GM19239 (cell line): ENCODE results near the gene OTUB2.

ENCODE experiments used
- DNase-seq: peaks from one replicate; pipeline ENCODE4 v3.0.0; 2011; ENCODE audit warnings: low spot score; ENCODE audit not compliant: insufficient read length
- FAIRE-seq: peaks from 2 replicates; lab custom pipeline; 2011; peaks lifted over from hg19 to GRCh38; lab: Jason Lieb, UNC

The OTUB2 gene

DNA sequence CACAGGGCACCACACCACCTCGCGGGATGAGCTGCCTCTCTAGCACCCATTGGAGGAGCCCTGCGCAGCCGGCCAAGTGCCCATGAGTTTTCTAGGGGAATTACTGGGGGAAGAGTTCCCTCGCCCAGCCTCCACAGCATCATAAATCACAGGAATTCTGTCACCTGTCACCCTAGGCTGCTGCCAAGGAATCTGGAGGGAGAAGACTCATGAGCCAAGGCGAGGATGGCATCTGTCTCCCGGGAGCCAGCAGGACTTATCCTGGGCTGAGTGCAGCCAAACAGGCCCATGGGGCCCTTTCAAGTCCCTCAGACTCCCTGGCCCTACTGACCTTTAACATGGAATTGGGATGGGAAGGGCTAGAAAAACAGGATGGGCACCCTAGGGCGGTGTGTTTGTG lies 7.8 kb upstream of the OTUB2 start:
- FAIRE-seq (no peak), DNase-seq (no peak)

DNA sequence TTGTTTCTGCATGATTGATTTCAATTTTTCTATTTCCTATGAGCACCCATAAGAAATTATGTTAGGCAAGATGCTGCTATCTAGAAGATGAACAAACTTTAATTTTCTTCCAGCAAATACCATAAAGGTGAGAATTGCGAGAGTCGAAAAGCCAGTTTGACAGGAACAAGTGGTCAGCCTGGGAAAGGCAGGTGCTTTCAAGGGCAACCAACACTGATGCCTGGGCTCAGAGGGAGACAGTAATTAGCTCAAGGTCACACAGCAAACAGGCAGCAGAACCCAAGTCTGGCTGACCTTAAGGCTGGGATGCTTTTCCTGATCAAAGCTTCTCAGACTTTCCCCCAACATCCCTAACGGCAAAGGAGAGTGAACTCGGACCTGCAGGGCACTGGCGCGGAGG lies 6.8 kb upstream of the OTUB2 start:
- FAIRE-seq = no peak
- DNase-seq = no peak

DNA sequence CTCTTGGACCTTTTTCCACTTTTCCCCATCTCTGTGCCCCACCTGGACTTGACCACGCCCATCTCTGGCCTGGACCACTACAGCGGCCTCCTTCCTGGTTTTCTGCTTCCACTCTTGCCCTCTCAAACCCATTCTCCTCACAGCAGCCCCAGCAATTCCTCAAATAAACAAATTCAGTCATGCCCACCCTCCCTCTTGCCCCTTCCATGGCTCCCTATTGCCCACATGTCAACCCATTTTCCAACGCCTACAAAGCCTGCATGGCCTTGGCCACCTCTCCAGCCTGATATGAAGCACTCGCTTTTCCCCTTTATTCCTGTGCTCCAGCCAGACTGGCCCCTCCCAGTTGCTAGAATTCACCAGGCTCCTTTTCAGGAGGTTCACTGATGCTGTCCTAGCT lies 5.9 kb upstream of the OTUB2 start:
- DNase-seq = no peak
- no peak for FAIRE-seq

DNA sequence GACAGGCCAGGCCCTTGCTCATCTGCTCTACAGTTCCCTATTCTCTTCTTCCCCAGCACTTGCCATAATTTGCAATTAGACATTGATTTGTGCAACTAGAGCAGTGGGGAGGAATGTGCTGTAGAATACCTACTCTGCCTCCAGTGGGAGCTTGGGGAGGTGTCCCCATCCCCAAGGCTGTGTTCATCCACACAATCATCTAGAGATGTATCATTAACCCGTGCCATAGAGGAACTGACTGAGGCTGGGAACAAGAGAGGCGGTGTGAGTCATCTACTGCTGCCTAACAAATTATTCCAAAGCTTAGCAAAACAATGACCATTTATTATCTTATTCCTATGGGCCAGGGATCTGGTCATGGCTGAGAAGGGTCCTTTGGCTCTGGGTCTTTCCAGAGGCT lies 5.1 kb upstream of the OTUB2 start:
- FAIRE-seq (no peak), DNase-seq (no peak)

DNA sequence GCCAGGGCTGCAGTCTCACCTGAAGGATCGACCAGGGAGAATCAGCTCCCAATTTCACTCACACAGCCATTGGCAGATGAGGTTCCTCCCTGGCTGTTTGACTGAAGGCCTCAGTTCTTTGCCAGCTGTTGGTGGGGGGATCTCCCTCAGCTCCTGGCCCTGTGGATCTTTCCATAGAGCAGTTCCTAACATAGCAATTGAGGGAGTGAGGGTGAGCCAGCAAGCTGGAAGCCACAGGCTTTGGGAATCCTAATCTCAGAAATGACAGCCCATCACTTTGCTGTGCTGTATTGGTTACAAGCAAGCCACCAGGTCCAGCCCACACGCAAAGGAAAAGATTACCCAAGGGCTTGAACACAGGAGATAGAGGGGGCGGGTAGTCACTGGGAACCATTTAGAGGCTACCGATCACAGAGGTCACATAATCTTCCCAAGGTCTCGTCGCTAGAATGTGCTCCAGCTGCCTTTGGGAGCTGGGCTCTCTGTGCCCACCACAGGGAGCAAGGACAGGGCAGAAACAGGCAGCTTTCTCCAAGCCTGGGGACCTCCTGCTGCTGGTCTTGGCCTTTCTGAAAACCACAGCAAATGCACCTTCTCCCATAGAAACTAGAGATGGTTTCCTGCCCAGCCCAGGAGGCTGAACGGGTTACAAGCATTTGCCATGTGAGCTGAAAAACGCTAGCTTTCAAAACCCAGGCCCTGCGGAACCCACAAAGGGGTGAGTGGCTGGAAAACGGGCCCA lies 4.6 kb upstream of the OTUB2 start:
- DNase-seq (no peak), FAIRE-seq (peak; percentile 14)

DNA sequence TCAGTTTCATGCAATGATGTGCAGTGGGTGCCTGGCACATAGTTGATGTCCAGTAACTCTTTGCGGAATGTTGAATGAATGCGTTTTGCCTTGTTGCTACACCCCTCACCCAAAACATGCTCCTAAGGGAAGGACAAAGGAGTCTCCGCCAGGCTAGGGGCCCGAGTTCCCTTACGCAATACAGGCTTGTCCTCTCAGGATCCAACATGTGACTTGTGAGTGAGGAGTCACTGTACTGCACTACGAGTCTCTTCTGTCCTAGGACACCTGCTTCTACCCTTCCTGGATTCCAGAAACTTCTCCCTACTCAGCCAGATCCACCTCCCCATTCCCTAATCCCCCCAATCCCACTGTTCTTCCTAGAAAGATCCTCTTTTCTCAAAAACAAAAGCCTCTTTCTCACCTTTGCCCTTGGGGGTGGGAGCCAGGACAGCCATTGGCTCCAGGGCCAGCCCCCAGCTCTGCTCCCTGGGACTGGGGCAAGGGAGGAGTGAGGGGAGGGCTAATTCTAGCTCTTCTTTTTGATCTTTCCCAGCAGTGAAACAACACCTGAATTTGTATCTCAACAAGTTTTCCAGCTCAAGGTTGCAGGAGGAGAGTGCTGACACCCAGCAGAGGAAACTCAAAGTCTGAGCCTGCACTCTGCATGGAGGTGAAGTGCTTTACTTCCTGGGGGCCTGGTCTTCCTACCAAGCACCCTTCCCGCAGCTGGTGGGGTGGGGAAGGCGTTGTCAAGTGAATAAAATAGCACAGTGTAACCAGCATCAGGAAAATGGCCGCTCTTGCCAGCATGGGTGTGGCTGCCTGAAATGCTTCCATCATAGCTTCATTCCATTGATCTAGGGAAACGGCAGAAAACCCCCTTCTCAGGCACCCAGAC lies 3.4 kb upstream of the OTUB2 start:
- FAIRE-seq (no peak), DNase-seq (no peak)

DNA sequence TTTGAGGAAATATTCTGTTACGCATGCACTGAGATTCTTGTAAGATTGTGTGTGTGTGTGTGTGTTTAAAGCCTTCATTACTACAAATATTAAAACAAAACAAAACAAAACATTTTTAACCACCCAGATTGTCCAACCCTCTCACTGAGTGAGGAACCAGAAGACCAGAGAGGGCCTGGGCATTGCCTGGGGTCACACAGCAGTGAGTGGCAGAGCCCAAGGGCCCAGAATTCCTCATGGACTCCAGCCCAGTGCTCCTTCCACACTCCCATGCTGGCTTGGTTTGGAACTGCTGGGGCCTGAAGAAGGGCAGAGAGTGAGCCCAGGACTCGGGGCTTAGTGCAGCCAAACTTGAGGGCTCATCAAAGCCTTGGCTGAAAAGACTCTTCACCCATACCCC lies 1.6 kb upstream of the OTUB2 start:
- FAIRE-seq (no peak), DNase-seq (no peak)

DNA sequence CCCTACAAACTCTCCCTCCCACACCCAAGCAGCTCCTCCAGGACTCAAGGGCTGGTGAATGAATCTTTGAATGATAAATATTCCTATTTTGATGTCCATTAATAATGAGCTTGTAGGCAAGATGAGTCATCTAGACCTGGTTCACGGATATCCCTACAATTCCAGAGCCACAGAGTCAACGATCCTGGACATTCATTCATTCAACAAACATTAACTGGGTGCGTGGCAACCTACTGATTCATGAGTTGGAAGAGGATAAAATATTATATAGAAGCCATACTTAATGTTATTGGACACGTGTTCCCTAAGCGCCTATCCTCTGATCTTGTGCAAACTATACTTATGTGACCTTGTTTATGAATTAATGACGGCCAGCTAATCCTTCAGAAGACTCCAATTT lies 420 bp upstream of the OTUB2 start:
- FAIRE-seq = no peak
- no peak for DNase-seq

DNA sequence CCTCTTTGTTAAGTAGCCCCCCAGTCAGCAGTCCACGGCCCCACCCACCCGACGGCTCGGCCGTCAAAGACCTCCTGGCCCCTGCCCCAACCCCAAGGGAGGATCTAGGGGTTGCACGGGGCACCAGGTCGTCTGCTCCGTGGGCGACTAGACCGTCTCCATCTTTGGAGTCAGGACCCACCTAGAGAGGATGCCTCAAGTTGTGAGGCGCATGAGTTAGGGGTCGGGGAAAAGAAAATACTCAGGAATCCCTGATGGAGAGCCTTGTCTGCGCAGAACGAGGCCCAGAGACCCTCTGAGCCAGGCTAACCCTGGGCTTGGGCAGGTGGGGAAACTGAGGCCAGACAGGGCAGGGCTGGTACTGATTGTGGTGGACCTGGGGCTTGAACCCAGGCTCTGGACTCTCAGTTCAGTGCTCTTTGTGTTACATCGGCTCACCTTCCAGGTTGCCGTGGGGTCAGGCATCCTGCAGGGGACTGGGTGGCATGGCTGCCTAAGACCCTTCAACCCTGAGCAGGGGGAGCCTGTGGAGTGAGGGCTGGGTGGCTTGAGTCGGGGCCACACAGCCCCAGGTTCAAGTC lies 839 bp downstream of the OTUB2 start:
- DNase-seq = no peak
- FAIRE-seq = no peak

DNA sequence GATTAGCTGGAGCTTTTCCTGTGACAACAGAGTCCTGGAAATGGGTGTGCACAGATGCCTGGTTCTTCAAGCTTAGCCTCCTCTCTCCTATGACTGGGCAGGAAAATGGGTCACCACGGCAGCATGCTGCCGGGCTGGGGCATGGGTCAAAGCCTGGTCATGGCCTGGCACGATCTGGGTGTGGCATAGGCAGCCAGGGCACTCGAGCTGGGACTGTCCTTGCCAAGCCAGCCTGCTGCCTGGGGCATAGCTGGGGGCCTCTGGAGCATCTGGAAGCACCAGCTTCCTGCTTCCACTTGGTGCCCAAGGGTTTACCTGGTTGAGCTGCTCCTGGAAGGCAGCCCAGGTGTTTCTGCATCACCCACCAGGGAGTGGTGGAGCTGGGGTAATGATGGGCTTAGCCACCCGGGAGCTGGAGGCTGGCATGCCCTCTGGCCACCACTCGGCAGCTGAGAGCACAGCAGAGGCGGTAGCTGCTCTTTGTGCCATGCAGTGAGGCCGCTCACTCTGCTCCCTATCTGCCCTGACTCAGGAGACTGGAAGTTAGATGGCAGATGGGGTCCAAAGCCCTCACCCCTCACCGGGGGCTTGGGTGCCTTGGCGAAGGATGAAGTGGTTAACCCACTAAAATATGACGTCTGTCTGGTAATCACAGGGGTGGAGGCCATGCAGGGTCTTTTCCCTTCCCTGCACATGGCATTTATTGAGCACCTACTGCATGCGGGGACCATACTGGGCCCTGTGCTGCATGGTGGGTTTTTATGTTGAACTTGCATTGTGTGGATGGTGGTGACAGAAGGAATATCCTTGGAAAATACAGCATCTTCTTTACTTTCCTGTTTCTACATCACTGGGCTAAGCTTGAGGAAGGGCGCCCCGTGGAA lies 1.7 kb downstream of the OTUB2 start:
- DNase-seq (no peak), FAIRE-seq (no peak)

DNA sequence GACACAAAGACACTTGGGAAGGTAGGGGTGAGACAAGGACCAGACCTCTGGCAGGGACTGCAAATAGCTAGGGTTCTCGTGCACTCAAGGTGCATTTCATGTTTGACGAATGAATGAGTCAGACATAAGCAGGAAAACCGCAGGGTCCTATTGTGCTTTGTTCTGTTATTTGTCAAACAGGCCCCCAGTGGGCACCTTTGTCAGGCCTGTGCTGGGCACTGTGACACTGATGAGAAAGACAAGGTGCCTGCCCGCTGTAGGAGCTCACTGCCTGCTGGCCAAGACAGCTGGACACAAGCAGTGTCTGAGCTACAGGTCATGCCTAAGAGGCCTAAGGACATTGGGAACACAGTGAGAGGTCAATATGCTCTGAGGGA lies 2.3 kb downstream of the OTUB2 start:
- FAIRE-seq (no peak), DNase-seq (no peak)

DNA sequence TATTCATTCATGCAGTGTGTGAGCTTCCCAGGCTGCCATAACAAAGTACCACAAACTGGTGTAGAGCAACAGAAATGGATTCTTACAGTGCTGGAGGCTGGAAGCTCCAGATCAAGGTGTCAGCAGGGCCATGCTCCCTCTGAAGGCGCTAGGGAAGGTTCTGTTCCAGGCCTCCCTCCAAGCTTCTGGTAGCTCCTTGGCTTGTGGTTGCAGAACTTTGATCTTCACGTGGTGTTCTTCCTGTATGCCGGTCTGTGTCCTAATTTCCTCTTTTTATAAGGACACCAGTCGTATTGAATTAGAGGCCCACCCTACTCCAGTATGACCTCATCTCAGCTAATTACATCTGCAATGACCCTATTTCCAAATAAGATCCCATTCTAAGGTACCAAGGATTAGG lies 3.1 kb downstream of the OTUB2 start:
- DNase-seq (no peak), FAIRE-seq (no peak)

DNA sequence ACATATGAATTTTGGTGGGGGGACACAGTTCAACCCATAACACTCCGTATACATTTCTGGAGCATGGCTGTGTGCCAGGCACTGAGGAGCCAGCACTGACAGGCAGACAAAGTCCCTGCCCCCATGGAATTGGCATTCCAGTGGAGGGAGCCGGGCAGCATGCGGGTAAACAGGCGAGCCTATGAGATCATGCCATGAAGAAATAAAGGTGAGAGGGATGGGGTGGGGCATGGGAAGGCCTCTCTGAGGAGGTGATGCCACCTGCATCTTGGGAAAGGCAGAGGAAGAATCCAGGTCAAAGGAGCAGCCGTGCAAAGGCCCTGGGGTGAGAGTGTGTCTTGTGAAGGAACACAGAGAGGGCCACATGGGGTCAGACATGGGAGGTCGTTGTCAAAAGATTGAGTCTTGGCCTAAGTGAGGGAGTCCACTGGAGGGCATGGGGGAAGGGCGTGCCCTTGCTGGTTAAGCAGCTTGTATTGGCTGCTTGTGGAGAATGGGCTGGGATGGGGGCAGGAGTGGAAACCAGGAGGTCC lies 3.6 kb downstream of the OTUB2 start:
- FAIRE-seq (no peak), DNase-seq (no peak)

DNA sequence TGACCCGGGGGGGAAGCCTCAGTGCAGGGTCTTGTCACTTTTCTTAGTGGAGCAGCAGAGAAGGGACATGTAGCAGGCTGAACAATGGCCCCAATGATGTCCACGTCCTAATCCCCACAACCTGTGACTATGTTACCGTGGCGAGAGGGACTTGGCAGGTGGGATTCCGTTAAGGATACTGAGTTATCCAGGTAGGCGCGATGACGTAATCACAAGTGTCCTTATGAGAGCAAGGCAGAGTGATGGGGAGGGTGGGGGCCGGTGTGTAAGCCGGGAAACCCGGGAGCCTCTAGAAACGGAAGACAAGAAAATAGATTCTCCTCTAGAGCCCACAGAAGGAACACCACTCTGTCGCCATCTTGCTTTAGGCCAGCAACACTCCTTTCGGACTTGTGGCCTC lies 4.4 kb downstream of the OTUB2 start:
- no peak for FAIRE-seq

DNA sequence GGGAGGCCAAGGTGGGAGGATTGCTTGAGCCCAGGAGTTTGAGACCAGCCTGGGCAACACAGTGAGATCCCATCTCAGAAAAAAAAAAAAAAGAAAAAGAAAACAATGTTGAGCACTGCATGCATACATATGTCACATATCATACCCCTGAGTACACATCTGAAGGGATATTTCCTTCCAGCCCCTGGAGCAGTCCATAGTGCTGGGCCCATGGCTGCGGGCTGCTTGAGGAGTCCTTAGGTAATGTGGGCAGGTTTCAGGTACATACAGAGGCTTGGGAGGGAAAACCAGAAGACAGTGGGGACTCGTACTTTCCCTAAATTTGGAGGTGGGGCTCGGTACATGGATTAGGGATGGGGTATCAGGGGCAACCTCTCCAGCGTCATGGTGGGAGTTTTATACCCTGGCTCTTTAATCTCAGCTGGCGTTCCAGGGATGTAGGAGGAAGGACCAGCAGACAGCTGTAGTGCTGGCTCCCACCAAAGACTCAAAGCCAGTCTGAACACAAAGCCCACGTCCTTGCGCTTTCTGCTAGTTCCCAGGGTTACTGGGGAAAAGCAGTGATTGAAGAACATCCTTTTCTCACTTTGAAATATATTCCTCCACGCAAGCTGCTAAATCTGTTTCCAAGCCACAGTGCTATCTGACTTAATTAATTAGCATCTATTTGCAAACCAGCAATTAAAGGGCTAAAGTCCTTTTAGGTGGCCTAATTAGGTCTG lies 5.2 kb downstream of the OTUB2 start:
- no peak for FAIRE-seq
- no peak for DNase-seq

More for the DNA sequence above, 4.4 kb downstream of the OTUB2 start:
- no peak for DNase-seq

DNA sequence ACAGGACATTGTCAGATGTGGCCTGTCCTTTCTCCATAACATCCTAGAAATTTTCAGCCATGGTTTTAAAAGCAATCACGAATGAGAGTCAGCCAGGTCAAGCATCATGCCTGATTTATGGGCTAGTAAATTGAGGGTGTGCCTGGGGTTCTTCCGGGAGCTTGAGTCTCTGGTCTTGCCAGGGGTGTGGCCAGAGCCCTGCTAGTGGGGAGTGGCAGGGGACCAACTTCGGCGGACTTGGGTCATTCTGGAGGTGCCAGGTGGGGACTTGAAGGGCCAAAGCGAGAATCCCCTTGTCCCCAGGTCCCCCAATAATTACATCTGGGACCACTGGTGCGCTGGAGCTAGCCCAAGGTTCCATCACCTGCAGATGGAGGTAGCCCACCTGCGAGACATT lies 5.7 kb downstream of the OTUB2 start:
- FAIRE-seq (no peak), DNase-seq (no peak)

DNA sequence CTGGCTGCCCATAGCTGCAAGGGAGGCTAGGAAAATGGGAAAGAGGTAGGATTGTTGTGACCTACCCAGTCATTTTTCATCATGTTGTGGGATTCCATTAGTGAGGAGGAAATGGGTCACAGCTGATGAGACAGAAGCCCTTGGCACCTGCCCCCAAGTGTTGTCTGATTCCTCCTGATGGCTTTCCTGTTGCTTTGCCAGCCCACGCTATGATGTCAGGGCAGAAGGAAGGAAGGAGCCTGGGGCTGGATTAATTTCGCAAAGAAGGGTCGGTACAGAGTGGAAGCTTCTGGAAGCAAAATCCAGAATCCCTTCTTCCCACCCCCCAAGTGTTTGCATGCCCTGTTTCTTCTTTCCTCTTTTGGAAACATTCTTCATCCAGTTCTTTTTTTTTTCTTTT lies 8.7 kb downstream of the OTUB2 start:
- no peak for DNase-seq
- no peak for FAIRE-seq

DNA sequence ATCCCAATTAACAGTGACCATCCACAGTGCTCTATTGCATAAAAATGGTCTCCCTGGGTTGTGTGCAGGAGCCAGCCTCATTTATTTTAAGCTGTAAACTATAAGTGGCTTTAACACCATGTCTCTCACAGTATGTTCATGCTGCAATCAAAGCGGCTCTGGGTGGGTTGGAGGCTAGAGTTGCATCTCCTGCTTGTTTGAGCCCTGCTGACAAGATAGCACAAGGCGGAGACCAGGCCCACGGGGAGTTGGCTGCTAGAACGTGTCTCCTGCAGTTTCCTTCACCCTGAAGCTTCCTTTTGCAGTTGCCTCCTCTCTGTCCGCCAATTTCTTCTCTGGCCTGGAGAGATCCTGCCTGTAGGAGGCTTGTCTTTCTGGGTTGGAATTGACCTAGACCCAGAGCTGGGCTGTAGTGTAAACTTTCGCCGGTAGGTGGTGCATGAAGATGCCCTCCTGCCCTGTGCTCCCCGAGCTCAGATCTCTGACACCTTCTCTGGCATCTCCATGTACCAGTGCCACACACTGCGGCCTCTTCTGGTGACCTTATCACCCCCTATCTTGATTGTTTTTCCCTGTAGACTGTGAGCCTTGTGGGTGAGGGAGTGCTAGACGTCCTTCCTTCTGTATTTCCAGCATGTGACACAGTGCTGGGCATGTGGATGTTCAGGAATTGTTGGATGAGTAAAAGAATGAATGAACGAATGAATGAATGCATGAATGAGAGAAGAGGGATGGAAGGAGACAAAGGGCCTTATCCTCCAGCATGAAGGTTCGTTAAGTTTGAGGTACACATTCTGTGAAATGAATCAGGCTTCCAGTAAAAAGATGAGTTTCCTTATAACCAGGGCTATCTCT lies 10.4 kb downstream of the OTUB2 start:
- peak; percentile 72 for DNase-seq
- FAIRE-seq = peak; percentile 91

DNA sequence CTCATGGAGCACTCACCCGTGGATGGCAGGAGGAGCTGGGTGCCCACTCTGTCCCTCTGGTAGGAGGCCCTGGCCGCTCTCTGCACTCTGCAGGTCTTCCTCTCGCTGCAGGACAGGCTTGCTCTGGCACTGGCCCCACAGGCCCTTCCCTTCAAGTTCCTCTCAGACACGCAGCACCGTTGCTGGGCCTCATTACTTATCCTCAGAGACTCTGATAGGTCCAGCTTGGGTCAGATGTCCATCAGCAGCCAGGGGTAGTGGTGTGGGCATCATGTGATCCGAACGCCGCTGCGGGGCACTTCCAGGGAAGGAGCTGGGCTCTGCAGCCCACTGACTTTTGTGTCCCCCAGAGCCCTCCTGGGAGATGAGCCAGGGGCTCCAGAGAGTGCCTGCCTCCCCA lies 11.8 kb downstream of the OTUB2 start:
- DNase-seq (no peak), FAIRE-seq (no peak)
